ENCODE data around the gene JUNB. TPM values are rescaled to one million over a fixed set of nuclear protein-coding genes. Genes with fewer than 3 reads are reported as not detected.

Gene JUNB
- total and polyA plus RNA-seq, 10 donors: 57.5 to 363 (median 169) TPM

DNA sequence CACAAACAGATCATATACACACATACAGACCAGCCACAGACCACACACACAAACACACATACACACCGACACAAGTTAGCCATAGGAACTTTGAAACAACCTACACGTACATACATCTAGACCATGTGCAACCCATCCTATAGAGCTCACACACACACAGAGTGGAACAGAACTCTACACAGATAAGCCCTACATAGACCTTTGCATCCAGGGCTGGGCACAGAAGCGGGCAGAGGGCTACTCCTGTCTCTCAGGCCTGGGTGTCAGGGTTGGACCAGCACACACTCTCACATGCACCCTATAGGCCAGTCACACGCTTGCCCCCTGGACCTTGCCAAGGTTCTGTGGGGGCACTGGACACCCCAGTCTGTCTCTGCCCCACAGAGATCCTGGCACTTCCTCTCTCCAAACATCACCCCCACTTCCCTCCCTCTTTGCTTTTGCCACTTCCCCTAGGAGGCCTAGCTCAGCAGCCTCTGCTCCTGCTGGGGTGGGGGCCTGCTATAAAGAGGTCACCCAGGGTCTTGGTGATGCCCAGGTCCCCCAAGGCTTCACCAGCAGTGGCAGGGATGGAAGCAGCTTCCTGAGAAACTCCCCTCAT, 5.8 kb upstream of the JUNB start:
- peak; percentile 82 for DNase-seq
- 34 to 57% (median 45%) methylated on average over 4 of the region's 4 CpGs for WGBS, 5 donors
- peak overlapping the region in 2 of 8 donors; percentile 3 to 53 for H3K4me3 ChIP-seq

DNA sequence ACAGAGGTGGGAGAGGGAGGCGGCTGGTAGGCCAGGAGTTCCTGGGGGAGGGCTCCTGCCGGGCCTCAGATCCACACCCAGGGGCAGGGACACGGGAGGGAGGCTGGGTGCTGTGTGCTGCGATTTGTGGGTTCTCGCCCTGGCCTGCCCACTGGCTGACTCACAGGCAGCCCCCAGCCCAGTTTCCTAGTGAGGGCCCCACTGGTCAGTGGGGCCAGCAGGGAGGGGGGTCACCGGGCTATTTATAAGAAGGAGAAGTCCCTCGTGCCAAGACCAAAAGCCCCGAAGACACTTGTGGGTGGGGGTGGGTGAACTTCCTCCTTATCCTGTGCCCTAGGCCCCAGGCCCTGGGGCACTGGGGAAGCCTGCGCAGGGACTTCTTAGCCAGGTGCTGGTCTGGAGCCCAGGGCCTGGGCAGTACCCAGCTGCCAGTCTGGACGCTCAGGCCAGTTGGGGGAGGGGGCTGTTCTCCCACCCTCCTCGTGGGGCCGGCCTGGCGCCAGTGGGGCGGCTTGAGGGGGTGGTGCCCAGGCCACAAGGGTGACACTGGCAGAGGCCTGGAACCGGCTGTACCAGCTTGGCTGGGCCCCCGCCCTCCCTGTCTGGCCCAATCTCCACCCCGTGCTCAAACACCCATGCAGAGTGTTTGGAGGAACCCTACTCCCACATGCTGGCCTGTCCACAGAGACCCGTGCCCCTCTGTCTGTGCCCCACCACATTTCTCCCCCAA, 5.0 kb upstream of the JUNB start:
- WGBS, 5 donors: 18 to 32% (median 27%) methylated on average over 8 to 18 of the region's 18 CpGs
- Histone ChIP-seq H3K27ac (peak overlapping the region; percentile 79 to 100 (median 100)), H3K36me3 (no peaks in the 10 kb centered on the region), H3K4me1 (peaks cover 63 to 99% (median 91%) of the 10 kb centered on the region in 6 donors), H3K9me3 (no peaks in the 10 kb centered on the region), H3K27me3 (replicated peaks in 1 of 7) (peaks cover 0 to 2% (median 0%) of the 10 kb centered on the region in 7 donors), H3K4me3 (peak overlapping the region in 2 of 8 donors; percentile 3 to 53)
- peak; percentile 42 to 80 (median 63) for TF ChIP-seq POLR2AphosphoS5 (IDR thresholded peaks at IDR 0.05)
- TF ChIP-seq, protein P1, sequence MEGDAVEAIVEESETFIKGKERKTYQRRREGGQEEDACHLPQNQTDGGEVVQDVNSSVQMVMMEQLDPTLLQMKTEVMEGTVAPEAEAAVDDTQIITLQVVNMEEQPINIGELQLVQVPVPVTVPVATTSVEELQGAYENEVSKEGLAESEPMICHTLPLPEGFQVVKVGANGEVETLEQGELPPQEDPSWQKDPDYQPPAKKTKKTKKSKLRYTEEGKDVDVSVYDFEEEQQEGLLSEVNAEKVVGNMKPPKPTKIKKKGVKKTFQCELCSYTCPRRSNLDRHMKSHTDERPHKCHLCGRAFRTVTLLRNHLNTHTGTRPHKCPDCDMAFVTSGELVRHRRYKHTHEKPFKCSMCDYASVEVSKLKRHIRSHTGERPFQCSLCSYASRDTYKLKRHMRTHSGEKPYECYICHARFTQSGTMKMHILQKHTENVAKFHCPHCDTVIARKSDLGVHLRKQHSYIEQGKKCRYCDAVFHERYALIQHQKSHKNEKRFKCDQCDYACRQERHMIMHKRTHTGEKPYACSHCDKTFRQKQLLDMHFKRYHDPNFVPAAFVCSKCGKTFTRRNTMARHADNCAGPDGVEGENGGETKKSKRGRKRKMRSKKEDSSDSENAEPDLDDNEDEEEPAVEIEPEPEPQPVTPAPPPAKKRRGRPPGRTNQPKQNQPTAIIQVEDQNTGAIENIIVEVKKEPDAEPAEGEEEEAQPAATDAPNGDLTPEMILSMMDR (IDR thresholded peaks at IDR 0.05 in 8 of 11, conservative IDR thresholded peaks at IDR 0.05 in 3 of 11): no peak
- intact Hi-C loops (cut with DNase I; ENCODE audit: low total_unique reads): no loop called here
- DNase-seq: peak; percentile 92

More for the DNA sequence above, 5.8 kb upstream of the JUNB start:
- no peaks in the 10 kb centered on the region for H3K36me3 ChIP-seq
- H3K27ac ChIP-seq: peak overlapping the region; percentile 79 to 100 (median 100)
- peaks cover 64 to 94% (median 87%) of the 10 kb centered on the region in 6 donors for H3K4me1 ChIP-seq
- H3K9me3 ChIP-seq: no peaks in the 10 kb centered on the region
- intact Hi-C loops (cut with DNase I; ENCODE audit: low total_unique reads): no loop called here
- H3K27me3 ChIP-seq (replicated peaks in 1 of 7): no peaks in the 10 kb centered on the region
- TF ChIP-seq POLR2A (IDR thresholded peaks at IDR 0.05) (no peak), POLR2AphosphoS5 (IDR thresholded peaks at IDR 0.05) (peak in 2 of 3 donors; percentile 42 to 49)
- TF ChIP-seq, protein P1 (IDR thresholded peaks at IDR 0.05 in 8 of 11, conservative IDR thresholded peaks at IDR 0.05 in 3 of 11): no peak

DNA sequence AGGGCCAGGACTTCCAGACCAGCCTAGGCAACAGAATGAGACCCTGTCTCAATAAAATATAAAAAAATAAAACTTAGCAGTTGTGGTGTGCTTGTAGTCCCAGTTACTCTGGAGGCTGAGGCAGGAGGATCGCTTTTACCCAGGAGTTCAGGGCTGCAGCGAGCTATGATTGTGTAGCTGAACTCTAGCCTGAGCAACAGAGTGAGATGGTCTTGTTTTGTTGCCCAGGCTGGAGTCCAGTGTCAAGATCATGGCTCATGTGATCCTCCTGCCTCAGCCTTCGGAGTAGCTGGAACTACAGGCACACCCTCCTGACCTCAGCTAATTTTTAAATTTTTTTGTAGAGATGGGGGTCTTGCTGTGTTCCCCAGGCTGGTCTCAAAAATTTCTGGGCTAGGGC, 4.3 kb upstream of the JUNB start:
- no peaks in the 10 kb centered on the region for H3K9me3 ChIP-seq
- peaks cover 57 to 93% (median 84%) of the 10 kb centered on the region in 6 donors for H3K4me1 ChIP-seq
- H3K36me3 ChIP-seq: no peaks in the 10 kb centered on the region
- peak overlapping the region in 1 of 8 donors; percentile 53 for H3K4me3 ChIP-seq
- WGBS, 5 donors: 85 to 100% (median 87%) methylated on average over 3 of the region's 3 CpGs
- peak overlapping the region; percentile 79 to 100 (median 100) for H3K27ac ChIP-seq
- TF ChIP-seq POLR2AphosphoS5 (IDR thresholded peaks at IDR 0.05) (no peak), POLR2A (IDR thresholded peaks at IDR 0.05) (no peak)
- TF ChIP-seq, protein P1 (IDR thresholded peaks at IDR 0.05 in 8 of 11, conservative IDR thresholded peaks at IDR 0.05 in 3 of 11): no peak
- no peak for DNase-seq
- intact Hi-C loops (cut with DNase I; ENCODE audit: low total_unique reads): no loop called here
- H3K27me3 ChIP-seq (replicated peaks in 1 of 7): peaks cover 0 to 5% (median 0%) of the 10 kb centered on the region in 7 donors

DNA sequence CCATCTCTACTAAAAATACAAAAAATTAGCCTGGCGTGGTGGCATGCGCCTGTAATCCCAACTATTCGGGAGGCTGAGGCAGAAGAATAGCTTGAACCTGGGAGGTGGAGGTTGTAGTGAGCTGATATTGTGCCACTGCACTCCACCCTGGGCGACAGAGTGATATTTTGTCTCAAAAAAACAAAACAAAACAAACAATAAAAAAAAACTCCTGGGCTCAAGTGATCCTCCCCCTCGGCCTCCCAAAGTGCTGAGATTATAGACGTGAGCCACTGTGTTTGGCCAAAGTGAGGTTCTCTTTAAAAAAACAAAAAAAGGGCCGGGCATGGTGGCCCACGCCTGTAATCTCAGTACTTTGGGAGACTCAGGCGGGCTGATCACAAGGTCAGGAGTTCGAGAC, 3.8 kb upstream of the JUNB start:
- TF ChIP-seq, protein P1 (IDR thresholded peaks at IDR 0.05 in 8 of 11, conservative IDR thresholded peaks at IDR 0.05 in 3 of 11): no peak
- no peak for TF ChIP-seq POLR2AphosphoS5 (IDR thresholded peaks at IDR 0.05)
- TF ChIP-seq POLR2A (IDR thresholded peaks at IDR 0.05): no peak
- intact Hi-C loops (cut with DNase I; ENCODE audit: low total_unique reads): no loop called here
- Histone ChIP-seq H3K27ac (peak overlapping the region; percentile 97 to 100 (median 100)), H3K4me1 (peaks cover 55 to 88% (median 79%) of the 10 kb centered on the region in 6 donors), H3K4me3 (peak overlapping the region in 1 of 8 donors; percentile 53), H3K9me3 (no peaks in the 10 kb centered on the region), H3K27me3 (replicated peaks in 1 of 7) (peaks cover 0 to 5% (median 0%) of the 10 kb centered on the region in 7 donors), H3K36me3 (no peaks in the 10 kb centered on the region)
- no peak for DNase-seq
- 76 to 83% (median 80%) methylated on average over 10 of the region's 10 CpGs for WGBS, 5 donors
